ENCODE measurements around the gene GNE.
"Not testable (repeated sequence)": the region's sequence is repeated elsewhere in the genome, so short reads cannot be mapped to it uniquely, and the experiment has no call there.

GNE gene

GRCh38 chr9:36284226-36284625 is 26.0 kb upstream of the GNE start:
- H3K4me1 Mint-ChIP-seq: no peaks in the 10 kb centered on the region
- CTCF ChIA-PET: no interaction called here

GRCh38 chr9:36282275-36282674 is 24.0 kb upstream of the GNE start:
- Mint-ChIP-seq H3K4me1 (no peaks in the 10 kb centered on the region), H3K36me3 (no peaks in the 10 kb centered on the region), H3K9me3 (no peaks in the 10 kb centered on the region), H3K4me3 (no peak overlapping the region), H3K27me3 (no peaks in the 10 kb centered on the region), H3K27ac (no peak overlapping the region)
- DNase-seq: no peak
- CTCF ChIA-PET: no interaction called here

More at GRCh38 chr9:36284226-36284625, 26.0 kb upstream of the GNE start:
- no peak for DNase-seq
- Mint-ChIP-seq H3K4me3 (no peak overlapping the region), H3K36me3 (no peaks in the 10 kb centered on the region), H3K27me3 (peaks cover 4% of the 10 kb centered on the region), H3K9me3 (no peaks in the 10 kb centered on the region), H3K27ac (no peak overlapping the region)

DNA sequence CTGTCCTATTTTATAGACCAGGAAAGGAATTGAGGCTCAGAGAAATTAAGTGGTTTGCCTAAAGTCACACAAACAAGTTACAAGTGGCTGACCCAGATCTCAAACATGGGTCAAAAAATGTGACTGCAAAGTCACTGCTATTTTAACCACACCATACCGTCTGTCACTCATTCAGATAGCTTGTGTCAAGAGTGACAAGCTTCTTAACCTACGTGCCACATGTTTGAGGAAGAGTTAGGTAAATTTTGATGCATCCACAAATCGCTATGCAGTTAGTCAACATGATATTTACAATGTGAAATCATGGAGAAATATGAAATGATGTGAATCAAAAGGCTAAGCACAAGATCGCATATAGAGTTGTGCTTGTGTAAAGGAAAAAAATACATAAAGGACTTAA is 22.7 kb upstream of the GNE start:
- H3K4me3 Mint-ChIP-seq: no peak overlapping the region

DNA sequence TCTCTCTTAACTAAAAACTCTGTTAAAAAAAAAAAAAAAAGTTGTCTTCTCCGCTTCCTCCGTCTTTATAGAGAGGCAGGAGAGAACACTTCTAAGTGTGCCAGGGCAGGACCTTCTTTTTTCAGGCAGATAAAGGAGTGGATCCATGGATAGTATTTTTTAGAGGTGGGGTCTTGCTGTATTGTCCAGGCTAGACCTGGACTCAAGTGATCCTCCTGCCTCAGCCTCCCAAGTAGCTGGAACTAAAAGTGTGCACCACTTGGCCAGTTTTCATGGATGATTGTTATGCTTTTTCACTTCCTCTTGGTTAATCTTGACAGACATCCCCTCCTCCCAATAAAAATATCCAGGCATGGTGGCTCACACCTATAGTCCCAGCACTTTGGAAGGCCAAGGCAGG is 20.0 kb upstream of the GNE start:
- CTCF ChIA-PET: interaction anchor here (0.6 kb wide), 1 partner anchor 549 kb away, joined by 3 read pairs; no protein-coding TSS in a partner anchor
- H3K27ac Mint-ChIP-seq: no peak overlapping the region
- H3K27me3 Mint-ChIP-seq: no peaks in the 10 kb centered on the region

More for the DNA sequence above, 22.7 kb upstream of the GNE start:
- H3K4me1 Mint-ChIP-seq: no peaks in the 10 kb centered on the region
- no peak for DNase-seq
- H3K27ac Mint-ChIP-seq: no peak overlapping the region
- no peaks in the 10 kb centered on the region for H3K36me3 Mint-ChIP-seq
- no peaks in the 10 kb centered on the region for H3K27me3 Mint-ChIP-seq
- CTCF ChIA-PET: interaction anchor here (0.6 kb wide), 1 partner anchor 21 kb away, joined by 3 read pairs; no protein-coding TSS in a partner anchor
- H3K9me3 Mint-ChIP-seq: no peaks in the 10 kb centered on the region

GRCh38 chr9:36276781-36277181 is 18.5 kb upstream of the GNE start:
- H3K4me1 Mint-ChIP-seq: no peaks in the 10 kb centered on the region
- no peaks in the 10 kb centered on the region for H3K9me3 Mint-ChIP-seq
- H3K27ac Mint-ChIP-seq: no peak overlapping the region
- no peaks in the 10 kb centered on the region for H3K27me3 Mint-ChIP-seq
- CTCF ChIA-PET: no interaction called here
- H3K36me3 Mint-ChIP-seq: no peaks in the 10 kb centered on the region
- H3K4me3 Mint-ChIP-seq: no peak overlapping the region
- no peak for DNase-seq

More for the DNA sequence above, 20.0 kb upstream of the GNE start:
- no peak for DNase-seq
- H3K36me3 Mint-ChIP-seq: no peaks in the 10 kb centered on the region
- no peaks in the 10 kb centered on the region for H3K4me1 Mint-ChIP-seq
- no peaks in the 10 kb centered on the region for H3K9me3 Mint-ChIP-seq
- no peak overlapping the region for H3K4me3 Mint-ChIP-seq

DNA sequence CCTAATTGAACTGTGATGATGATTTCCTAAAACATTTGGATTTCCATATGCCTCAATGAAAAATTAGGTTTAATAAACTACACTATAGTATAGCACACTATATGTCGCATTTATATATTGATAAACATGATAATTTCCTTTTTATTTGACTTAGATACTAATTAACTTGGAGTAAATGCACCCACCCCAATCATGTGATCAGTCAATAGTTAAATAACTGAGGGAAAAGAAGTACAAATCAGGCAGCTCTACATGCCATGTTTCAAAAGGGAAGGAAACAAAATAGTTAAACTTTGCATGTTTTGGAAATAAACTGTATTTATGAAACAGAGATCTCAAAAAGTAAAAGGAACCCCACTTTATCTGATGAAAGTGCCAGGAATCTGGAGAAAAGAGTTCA is 18.0 kb upstream of the GNE start:
- DNase-seq: no peak
- Mint-ChIP-seq H3K27me3 (no peaks in the 10 kb centered on the region), H3K36me3 (no peaks in the 10 kb centered on the region), H3K4me1 (no peaks in the 10 kb centered on the region), H3K27ac (no peak overlapping the region), H3K4me3 (no peak overlapping the region), H3K9me3 (no peaks in the 10 kb centered on the region)
- CTCF ChIA-PET: interaction anchor here (1.3 kb wide), 1 partner anchor 53 kb away, joined by 5 read pairs; no protein-coding TSS in a partner anchor

- H3K27ac Mint-ChIP-seq: no peak overlapping the region
- H3K27me3 Mint-ChIP-seq: no peaks in the 10 kb centered on the region
- H3K4me1 Mint-ChIP-seq: no peaks in the 10 kb centered on the region
- H3K9me3 Mint-ChIP-seq: no peaks in the 10 kb centered on the region
- no peak overlapping the region for H3K4me3 Mint-ChIP-seq
- CTCF ChIA-PET: interaction anchor here (1.3 kb wide), 1 partner anchor 54 kb away, joined by 5 read pairs; no protein-coding TSS in a partner anchor
- no peaks in the 10 kb centered on the region for H3K36me3 Mint-ChIP-seq
- no peak for DNase-seq
Observed at GRCh38 chr9:36275060-36275459, 16.8 kb upstream of the GNE start.

- H3K27ac Mint-ChIP-seq, H3K4me3 Mint-ChIP-seq, H3K27me3 Mint-ChIP-seq, H3K36me3 Mint-ChIP-seq, H3K4me1 Mint-ChIP-seq, DNase-seq, H3K9me3 Mint-ChIP-seq: not testable (repeated sequence)
- CTCF ChIA-PET: interaction anchor here (0.6 kb wide), 1 partner anchor 50 kb away, joined by 4 read pairs; no protein-coding TSS in a partner anchor
Observed at GRCh38 chr9:36273354-36273753, 15.1 kb upstream of the GNE start.

DNA sequence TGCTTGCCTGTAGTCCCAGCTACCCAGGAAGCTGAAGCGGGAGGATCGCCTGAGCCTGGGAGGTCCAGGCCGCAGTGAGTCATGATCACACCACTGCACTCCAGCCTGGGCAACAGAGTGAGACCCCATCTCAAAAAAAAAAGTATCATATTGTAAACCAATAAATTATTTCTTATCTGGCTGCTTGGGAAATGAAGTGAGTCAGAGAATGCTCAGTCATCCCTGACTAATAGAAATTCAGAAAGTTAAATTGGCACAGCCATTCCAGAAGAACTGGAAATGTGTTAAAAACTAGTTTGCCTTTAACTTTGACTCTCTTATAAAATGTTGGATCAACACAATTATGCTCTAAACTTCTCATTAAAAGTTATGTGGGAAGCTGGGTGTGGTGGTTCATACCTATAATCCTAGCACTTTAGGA is 9.8 kb upstream of the GNE start:
- CTCF ChIA-PET: interaction anchor here (1.3 kb wide), 1 partner anchor 10 kb away, joined by 4 read pairs; the partner anchor contains the start of gene GNE
- H3K36me3 Mint-ChIP-seq: no peaks in the 10 kb centered on the region
- no peak overlapping the region for H3K27ac Mint-ChIP-seq
- H3K4me3 Mint-ChIP-seq: no peak overlapping the region
- no peaks in the 10 kb centered on the region for H3K9me3 Mint-ChIP-seq
- no peaks in the 10 kb centered on the region for H3K27me3 Mint-ChIP-seq
- H3K4me1 Mint-ChIP-seq: no peaks in the 10 kb centered on the region
- no peak for DNase-seq

DNA sequence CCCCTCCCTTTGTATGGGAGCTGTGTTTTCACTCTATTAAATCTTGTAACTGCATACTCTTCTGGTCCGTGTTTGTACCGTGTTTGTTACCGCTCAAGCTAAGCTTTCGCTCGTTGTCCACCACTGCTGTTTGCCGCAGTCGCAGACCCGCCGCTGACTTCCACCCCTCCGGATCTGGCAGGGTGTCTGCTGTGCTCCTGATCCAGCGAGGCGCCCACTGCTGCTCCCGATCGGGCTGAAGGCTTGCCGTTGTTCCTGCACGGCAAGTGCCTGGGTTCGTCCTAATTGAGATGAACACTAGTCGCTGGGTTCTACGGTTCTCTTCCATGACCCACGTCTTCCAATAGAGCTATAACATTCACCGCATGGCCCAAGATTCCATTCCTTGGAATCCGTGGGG is 6.6 kb upstream of the GNE start:
- DNase-seq: no peak
- no peak overlapping the region for H3K27ac Mint-ChIP-seq
- H3K27me3 Mint-ChIP-seq: no peaks in the 10 kb centered on the region
- no peaks in the 10 kb centered on the region for H3K9me3 Mint-ChIP-seq
- H3K36me3 Mint-ChIP-seq: no peaks in the 10 kb centered on the region
- H3K4me1 Mint-ChIP-seq: peaks cover under 1% of the 10 kb centered on the region
- CTCF ChIA-PET: no interaction called here
- no peak overlapping the region for H3K4me3 Mint-ChIP-seq

- Mint-ChIP-seq H3K4me3 (no peak overlapping the region), H3K4me1 (peaks cover 5% of the 10 kb centered on the region), H3K27ac (no peak overlapping the region), H3K27me3 (no peaks in the 10 kb centered on the region), H3K9me3 (no peaks in the 10 kb centered on the region), H3K36me3 (no peaks in the 10 kb centered on the region)
- DNase-seq: no peak
- CTCF ChIA-PET: no interaction called here
Observed at GRCh38 chr9:36263683-36264082, 5.4 kb upstream of the GNE start.

- H3K4me1 Mint-ChIP-seq: peaks cover 18% of the 10 kb centered on the region
- H3K36me3 Mint-ChIP-seq: no peaks in the 10 kb centered on the region
- CTCF ChIA-PET: interaction anchor here (1.0 to 1.3 kb wide), 2 partner anchors 9 to 70 kb away, joined by 3 to 4 read pairs; no protein-coding TSS in a partner anchor
- DNase-seq: no peak
- H3K27ac Mint-ChIP-seq: peak overlapping the region; percentile 93
- no peaks in the 10 kb centered on the region for H3K9me3 Mint-ChIP-seq
- H3K4me3 Mint-ChIP-seq: peak overlapping the region; percentile 88
- H3K27me3 Mint-ChIP-seq: no peaks in the 10 kb centered on the region
Observed at GRCh38 chr9:36258996-36259533, 817 bp upstream of the GNE start.

DNA sequence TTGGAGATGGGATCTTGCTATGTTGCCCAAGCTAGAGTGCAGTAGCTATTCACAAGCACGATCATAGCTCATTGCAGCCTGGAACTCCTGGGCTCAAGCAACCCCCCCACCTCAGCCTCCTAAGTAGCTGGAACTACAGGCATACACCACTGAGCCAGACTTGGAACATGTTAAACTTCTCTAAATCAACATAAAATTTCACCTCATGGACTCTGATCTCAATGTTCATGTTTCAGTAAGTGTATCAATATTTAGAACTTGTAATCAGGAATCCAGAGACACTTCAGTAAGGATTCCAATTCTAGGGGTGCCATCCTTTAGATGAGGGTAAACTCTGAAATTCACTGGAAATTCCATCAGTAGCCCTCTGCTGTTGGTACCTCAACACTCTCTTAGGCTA is 6.8 kb downstream of the GNE start:
- CTCF ChIA-PET: interaction anchor here (0.6 to 6.8 kb wide), 2 partner anchors 73 to 78 kb away, joined by 3 to 81 read pairs; no protein-coding TSS in a partner anchor
- H3K36me3 Mint-ChIP-seq: peaks cover 10% of the 10 kb centered on the region
- H3K27me3 Mint-ChIP-seq: no peaks in the 10 kb centered on the region
- DNase-seq: no peak
- H3K27ac Mint-ChIP-seq: no peak overlapping the region
- H3K9me3 Mint-ChIP-seq: no peaks in the 10 kb centered on the region
- H3K4me3 Mint-ChIP-seq: no peak overlapping the region
- peaks cover 2% of the 10 kb centered on the region for H3K4me1 Mint-ChIP-seq

DNA sequence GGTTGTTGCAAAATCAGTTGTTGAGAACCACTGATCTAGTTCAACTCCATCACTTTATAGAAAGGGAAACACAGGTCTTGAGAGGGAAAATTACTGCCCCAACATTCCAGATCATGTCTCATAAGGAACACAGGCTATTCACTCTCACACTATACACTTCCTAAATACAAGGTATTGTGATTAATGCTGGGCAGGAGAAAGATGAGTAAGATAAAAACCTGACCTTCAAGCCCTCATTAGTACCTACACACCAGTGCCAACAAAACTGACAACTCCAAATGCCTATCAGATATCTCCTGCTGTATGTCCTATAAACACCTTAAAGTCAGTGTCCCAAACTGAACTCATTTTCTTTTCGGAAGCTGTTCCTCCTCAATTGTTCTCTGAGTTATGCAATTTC is 8.2 kb downstream of the GNE start:
- Mint-ChIP-seq H3K27me3 (no peaks in the 10 kb centered on the region), H3K4me1 (no peaks in the 10 kb centered on the region), H3K9me3 (no peaks in the 10 kb centered on the region), H3K36me3 (peaks cover 16% of the 10 kb centered on the region), H3K27ac (no peak overlapping the region), H3K4me3 (no peak overlapping the region)
- CTCF ChIA-PET: interaction anchor here (1.0 to 6.8 kb wide), 4 partner anchors 69 to 80 kb away, joined by 3 to 81 read pairs (median 6); no protein-coding TSS in a partner anchor
- no peak for DNase-seq

DNA sequence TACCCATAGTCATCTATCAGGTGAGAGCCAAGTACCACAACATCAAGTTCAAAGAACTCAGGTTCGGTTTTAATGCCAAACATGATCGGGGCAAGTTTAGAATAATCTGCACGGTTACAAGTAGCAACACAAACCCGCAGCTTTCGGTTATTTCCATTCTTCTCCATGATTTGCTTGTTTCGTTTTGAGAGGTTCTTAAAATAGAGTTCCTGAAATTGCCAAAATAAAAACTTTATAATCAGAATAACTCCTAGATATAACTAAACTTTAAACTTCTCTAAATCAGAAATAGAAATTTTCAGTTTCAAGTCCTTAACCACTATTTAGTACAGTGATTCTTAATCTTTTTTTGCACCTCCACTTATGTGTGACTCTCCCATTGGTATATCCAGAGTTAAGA is 9.1 kb downstream of the GNE start:
- no peak for DNase-seq
- no peaks in the 10 kb centered on the region for H3K9me3 Mint-ChIP-seq
- peaks cover 17% of the 10 kb centered on the region for H3K36me3 Mint-ChIP-seq

More for the DNA sequence above, 9.1 kb downstream of the GNE start:
- Mint-ChIP-seq H3K4me3 (no peak overlapping the region), H3K4me1 (no peaks in the 10 kb centered on the region), H3K27me3 (no peaks in the 10 kb centered on the region), H3K27ac (no peak overlapping the region)
- CTCF ChIA-PET: interaction anchor here (0.5 to 6.8 kb wide), 7 partner anchors 36 to 162 kb away, joined by 3 to 81 read pairs (median 3); no protein-coding TSS in a partner anchor
